8988T (cell line): ENCODE measurements around the gene C1QTNF9B.

Experiments
- DNase-seq: peaks from one replicate; pipeline ENCODE4 v3.0.0; 2011

Gene C1QTNF9B

GRCh38 chr13:23855360-23855759 is 41.9 kb downstream of the C1QTNF9B start:
- no peak for DNase-seq

- no peak for DNase-seq
Observed at GRCh38 chr13:23852351-23852750, 45.0 kb downstream of the C1QTNF9B start.

- DNase-seq: no peak
Observed at GRCh38 chr13:23851106-23851505, 46.2 kb downstream of the C1QTNF9B start.

- no peak for DNase-seq
Observed at GRCh38 chr13:23850134-23850533, 47.2 kb downstream of the C1QTNF9B start.

- no peak for DNase-seq
Observed at GRCh38 chr13:23849670-23850069, 47.6 kb downstream of the C1QTNF9B start.

- no peak for DNase-seq
Observed at GRCh38 chr13:23848646-23849141, 48.6 kb downstream of the C1QTNF9B start.

- no peak for DNase-seq
Observed at GRCh38 chr13:23848019-23848418, 49.3 kb downstream of the C1QTNF9B start.

GRCh38 chr13:23847497-23847896 is 49.8 kb downstream of the C1QTNF9B start:
- DNase-seq: no peak

- no peak for DNase-seq
Observed at GRCh38 chr13:23845105-23845725, 52.1 kb downstream of the C1QTNF9B start.

GRCh38 chr13:23844132-23844531 is 53.2 kb downstream of the C1QTNF9B start:
- DNase-seq: no peak

- no peak for DNase-seq
Observed at GRCh38 chr13:23843436-23843835, 53.9 kb downstream of the C1QTNF9B start.

GRCh38 chr13:23842406-23842805 is 54.9 kb downstream of the C1QTNF9B start:
- DNase-seq: no peak
